ENCODE data around the gene DHX40.

The DHX40 gene

DNA sequence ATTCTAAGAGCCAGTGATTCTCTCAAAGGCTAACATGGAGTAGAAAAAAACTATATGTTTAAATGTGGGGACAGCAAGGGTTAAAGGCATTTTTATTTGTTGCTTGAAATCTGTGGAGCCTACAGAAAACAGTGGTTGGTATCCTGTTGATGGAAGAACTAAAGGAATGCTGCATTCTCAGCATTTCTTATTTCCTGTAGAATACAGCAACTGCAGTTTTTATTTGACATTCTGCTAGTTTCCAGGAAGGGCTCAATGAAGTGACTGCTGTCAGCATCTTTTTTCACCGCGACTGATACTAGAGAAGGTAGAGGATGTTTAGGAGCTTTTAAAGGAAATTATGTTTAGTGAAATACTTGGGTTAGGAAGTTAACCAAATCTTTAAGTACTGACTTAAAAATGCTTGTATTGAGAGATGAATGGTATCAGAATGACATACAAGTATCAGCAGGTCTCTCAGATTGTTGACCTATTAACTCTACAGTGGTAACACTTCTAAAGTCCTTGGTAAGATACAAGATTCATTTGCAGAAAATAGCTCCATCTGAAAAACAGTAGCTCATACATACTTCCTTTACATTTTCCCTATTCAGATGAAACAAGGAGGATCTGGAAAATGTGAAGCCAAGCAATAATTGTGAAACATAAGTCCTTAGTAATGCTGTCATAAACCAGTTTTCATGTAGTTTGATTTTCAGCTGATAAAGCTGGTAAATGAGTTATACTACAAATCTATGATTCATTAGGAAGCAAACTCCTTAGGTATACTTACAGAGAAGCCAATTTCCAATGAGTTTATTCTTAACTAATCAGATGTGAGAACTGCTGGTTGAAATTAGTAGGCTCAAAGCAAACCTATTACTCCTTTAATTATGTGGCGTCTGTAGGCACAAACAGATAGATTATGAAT lies 69.5 kb downstream of the DHX40 start:
- TF ChIP-seq, protein P1, sequence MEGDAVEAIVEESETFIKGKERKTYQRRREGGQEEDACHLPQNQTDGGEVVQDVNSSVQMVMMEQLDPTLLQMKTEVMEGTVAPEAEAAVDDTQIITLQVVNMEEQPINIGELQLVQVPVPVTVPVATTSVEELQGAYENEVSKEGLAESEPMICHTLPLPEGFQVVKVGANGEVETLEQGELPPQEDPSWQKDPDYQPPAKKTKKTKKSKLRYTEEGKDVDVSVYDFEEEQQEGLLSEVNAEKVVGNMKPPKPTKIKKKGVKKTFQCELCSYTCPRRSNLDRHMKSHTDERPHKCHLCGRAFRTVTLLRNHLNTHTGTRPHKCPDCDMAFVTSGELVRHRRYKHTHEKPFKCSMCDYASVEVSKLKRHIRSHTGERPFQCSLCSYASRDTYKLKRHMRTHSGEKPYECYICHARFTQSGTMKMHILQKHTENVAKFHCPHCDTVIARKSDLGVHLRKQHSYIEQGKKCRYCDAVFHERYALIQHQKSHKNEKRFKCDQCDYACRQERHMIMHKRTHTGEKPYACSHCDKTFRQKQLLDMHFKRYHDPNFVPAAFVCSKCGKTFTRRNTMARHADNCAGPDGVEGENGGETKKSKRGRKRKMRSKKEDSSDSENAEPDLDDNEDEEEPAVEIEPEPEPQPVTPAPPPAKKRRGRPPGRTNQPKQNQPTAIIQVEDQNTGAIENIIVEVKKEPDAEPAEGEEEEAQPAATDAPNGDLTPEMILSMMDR (IDR thresholded peaks at IDR 0.05; ENCODE audit: insufficient read depth, low read depth, low read length, missing control alignments), result no peak

DNA sequence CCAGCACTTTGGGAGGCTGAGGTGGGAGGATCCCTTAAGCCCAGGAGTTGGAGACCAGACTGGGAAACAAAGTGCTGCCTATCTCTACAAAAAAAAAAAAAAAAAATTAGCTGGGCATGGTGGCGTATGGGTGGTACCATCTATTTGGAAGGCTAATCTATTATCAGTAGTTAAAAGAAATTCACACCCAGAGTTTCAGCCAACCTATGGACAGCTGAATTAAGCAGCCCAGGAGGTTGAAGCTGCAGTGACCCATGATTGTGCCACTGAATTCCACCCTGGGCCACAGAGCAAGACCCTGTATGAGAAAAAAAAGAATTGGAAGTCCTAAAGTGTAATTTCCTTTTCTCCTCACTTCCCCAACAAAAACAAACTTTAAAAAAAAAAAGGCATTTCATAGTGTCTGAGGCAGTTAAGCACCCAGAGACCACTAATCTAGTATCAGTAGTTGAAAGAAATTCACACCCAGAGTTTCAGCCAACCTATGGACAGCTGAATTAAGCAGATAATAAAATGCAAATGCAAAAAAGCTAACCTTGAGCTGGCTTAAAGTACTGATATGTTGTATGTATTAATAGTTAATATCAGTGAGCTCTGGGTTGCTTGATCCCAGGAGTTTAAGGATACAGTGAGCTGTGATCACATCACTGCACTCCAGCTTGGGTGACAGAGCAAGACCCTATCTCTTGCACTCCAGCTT lies 72.4 kb downstream of the DHX40 start:
- no peak for DNase-seq (ENCODE audit: low read depth)
- TF ChIP-seq, protein P1 (IDR thresholded peaks at IDR 0.05; ENCODE audit: insufficient read depth, low read depth, low read length, missing control alignments), result no peak
- no peak overlapping the region for H3K4me3 ChIP-seq (ENCODE audit: low read depth, low read length)

More for the DNA sequence above, 69.5 kb downstream of the DHX40 start:
- no peak overlapping the region for H3K4me3 ChIP-seq (ENCODE audit: low read depth, low read length)
- DNase-seq (ENCODE audit: low read depth), result no peak

DNA sequence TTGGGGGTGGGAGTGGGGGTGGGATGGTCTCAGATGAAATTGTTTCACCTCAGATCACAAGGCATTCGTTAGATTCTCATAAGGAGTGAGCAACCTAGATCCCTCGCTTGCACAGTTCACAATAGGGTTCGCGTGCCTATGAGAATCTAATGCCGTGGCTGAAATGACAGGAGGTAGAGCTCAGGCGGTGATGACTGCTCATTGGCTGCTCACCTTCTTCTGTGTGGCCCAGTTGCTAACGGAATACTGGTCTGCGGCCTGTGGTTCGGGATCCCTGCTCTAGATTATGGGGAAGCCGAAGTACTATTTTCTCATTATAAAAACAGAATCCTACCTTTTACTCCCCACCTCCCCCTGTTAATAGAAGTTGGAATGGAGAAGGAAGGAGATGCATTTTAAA lies 73.1 kb downstream of the DHX40 start:
- H3K4me3 ChIP-seq (ENCODE audit: low read depth, low read length), result no peak overlapping the region
- DNase-seq (ENCODE audit: low read depth), result no peak
- TF ChIP-seq, protein P1 (IDR thresholded peaks at IDR 0.05; ENCODE audit: insufficient read depth, low read depth, low read length, missing control alignments), result no peak

DNA sequence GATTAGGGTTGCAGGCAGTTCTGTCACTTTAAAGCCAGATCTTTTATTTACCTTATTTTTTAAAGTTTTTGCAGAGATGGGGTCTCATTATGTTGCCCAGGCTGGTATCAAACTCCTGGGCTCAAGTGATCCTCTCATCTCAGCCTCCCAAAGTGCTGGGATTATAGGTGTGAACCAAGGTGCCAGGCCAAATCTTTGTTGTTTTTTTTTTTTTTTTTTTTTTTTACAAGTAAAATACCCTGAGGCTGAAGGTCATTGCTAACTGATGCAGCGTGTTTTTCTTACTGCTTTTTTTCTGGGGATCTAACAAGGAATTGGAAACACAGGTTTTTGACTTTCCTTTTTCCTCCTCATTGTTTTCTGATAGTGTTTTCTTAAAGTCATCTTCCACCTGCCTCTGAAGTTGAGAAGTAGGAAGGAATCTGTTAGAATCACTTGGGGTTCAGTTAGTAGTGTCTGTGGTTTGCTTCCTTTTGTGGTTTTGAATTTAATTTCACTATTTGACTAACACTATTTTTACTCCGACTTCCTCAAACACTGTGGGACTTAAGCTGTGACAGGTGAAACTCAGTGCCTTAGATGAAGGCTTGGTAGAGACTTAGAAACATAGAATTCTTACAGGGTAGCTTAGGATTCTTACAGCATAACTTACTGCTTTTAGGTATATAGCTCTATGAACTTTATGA lies 76.5 kb downstream of the DHX40 start:
- peak overlapping the region; percentile 12; the same call in 1 of the 2 replicates for H3K4me3 ChIP-seq (ENCODE audit: low read depth, low read length)
- peak; percentile 79 for DNase-seq (ENCODE audit: low read depth)
- TF ChIP-seq, protein P1 (IDR thresholded peaks at IDR 0.05; ENCODE audit: insufficient read depth, low read depth, low read length, missing control alignments), result no peak

GRCh38 chr17:59642565-59642964 lies 77.2 kb downstream of the DHX40 start:
- no peak for DNase-seq (ENCODE audit: low read depth)
- H3K4me3 ChIP-seq (ENCODE audit: low read depth, low read length), result peak overlapping the region; percentile 12; the same call in 1 of the 2 replicates
- TF ChIP-seq, protein P1 (IDR thresholded peaks at IDR 0.05; ENCODE audit: insufficient read depth, low read depth, low read length, missing control alignments), result no peak

DNA sequence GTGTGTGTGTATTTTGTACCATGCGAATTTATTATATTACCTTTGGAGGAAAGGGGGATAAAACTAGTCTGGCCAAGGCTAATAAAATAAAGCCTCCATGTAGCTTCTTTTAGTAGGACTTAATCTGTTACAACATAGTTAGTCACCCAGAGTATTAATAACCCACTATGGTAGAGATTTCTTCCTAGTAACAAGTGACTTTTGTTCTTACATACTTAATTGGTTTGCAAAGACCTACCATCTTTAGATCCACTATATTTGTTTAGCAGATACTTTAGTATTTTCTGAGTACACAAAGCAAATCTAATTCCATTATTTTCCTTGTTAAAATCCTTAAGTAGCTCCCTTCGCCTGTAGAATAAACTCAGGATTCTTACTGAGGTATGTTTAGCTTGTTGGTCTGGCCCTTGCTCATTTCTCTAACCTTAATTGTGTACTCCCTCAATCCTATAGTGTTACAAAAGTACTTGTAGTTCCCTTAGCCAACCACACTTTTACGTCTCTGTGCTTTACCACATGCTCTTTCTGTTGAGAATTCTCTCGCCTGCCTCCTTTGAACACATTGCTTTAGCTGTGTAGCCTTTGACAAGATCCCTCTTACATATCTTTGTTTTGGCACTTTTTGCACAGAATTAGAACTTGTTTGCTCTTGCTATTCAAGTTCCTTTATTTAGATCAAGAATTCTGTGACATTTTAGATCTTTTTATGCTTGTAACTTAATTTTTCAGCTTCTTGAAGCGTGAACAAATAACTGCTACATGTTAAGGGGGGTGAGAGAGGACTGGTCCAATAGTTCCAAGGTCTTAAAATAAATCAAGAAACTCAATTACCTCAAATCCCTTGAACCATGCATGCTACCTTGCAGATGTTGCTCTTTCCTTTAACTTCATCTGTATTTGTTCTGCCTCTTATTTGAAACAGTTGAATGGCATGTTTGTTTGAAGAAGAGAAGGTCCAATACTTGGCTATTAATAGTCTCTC lies 78.0 kb downstream of the DHX40 start:
- no peak overlapping the region for H3K4me3 ChIP-seq (ENCODE audit: low read depth, low read length)
- TF ChIP-seq, protein P1 (IDR thresholded peaks at IDR 0.05; ENCODE audit: insufficient read depth, low read depth, low read length, missing control alignments), result no peak
- DNase-seq (ENCODE audit: low read depth), result peak; percentile 11
